ENCODE measurements around the gene BPIFB1. TPM values are rescaled to one million over a fixed set of nuclear protein-coding genes. Genes with fewer than 3 reads are reported as not detected.

BPIFB1 gene
- total and polyA plus RNA-seq, 2 donors (not counting 3 experiments of a cell fraction or from before 2014, with no cell fraction given), result not detected

DNA sequence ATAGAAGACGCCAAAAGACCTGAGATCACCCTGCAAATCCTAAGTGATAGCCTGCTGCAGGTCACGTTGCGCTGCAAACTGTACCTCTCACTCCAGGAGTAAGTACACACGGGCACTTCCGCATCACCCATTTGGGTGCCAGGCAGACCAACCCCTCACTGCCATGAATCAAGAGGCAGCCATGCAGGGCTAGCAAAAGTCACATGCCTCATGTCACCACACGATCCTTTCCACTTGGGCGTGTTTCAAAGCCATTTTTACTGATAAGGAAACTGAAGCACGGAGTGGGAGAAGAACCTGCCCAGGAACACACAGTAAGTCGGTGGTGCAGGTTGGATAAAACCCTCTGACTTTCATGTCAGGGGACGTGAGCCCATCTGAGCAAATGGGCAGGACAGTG lies 37.0 kb downstream of the BPIFB1 start:
- peaks cover 3 to 7% of the 10 kb centered on the region in 2 experiments for H3K27me3 ChIP-seq (ENCODE audit: control insufficient read depth in 2 of 2, insufficient read depth in 2 of 2, low read length in 2 of 2)
- no peak overlapping the region for H2AFZ ChIP-seq (ENCODE audit: low read depth, low read length)
- ChIA-PET CTCF (no interaction called here), POLR2A (no interaction called here)
- no peaks in the 10 kb centered on the region for H3K36me3 ChIP-seq (ENCODE audit: control insufficient read depth in 2 of 2, extremely low read depth in 1 of 2, insufficient read depth in 2 of 2, low read length in 2 of 2)
- H4K20me1 ChIP-seq (replicated peaks; ENCODE audit: control insufficient read depth, extremely low read depth, insufficient read depth, low read length), result no peaks in the 10 kb centered on the region
- no peaks in the 10 kb centered on the region for H3K9me3 ChIP-seq (replicated peaks; ENCODE audit: control insufficient read depth, insufficient read depth, low read length)
- TF ChIP-seq MYC (IDR thresholded peaks at IDR 0.05; ENCODE audit: low read depth, low read length) (no peak), POLR2A (IDR thresholded peaks at IDR 0.05; ENCODE audit: low read depth, low read length) (no peak)
- FAIRE-seq (no peak), DNase-seq (ENCODE audit: low read depth, low spot score) (no peak)
- intact Hi-C loops (cut with micrococcal nuclease), result no loop called here
- dilution Hi-C loops (cut with MboI; ENCODE audit: extremely low pct_ligation_motif_present, low sequenced_read_pairs), result no loop called here
- no peaks in the 10 kb centered on the region for H3K9me1 ChIP-seq (replicated peaks; ENCODE audit: control insufficient read depth, extremely low read depth, insufficient read depth, low read length)
- no TSS peak for BruUV-seq (replicated peaks)
- H3K4me1 ChIP-seq (ENCODE audit: control insufficient read depth, extremely low read depth, insufficient read depth, low read length), result no peaks in the 10 kb centered on the region
- no peaks in the 10 kb centered on the region for H3K79me2 ChIP-seq (ENCODE audit: control insufficient read depth, insufficient read depth, low read length)
- H3K4me2 ChIP-seq (ENCODE audit: insufficient read depth, low read length), result no peak overlapping the region
- H3K9ac ChIP-seq (replicated peaks; ENCODE audit: extremely low read depth, insufficient read depth, low read length), result no peak overlapping the region
- no peak overlapping the region for H3K4me3 ChIP-seq (replicated peaks in 1 of 3; ENCODE audit: insufficient read depth in 1 of 3, low read depth in 1 of 3, low read length in 3 of 3)
- H3K27ac ChIP-seq (ENCODE audit: insufficient read depth, low read depth, low read length), result no peak overlapping the region

DNA sequence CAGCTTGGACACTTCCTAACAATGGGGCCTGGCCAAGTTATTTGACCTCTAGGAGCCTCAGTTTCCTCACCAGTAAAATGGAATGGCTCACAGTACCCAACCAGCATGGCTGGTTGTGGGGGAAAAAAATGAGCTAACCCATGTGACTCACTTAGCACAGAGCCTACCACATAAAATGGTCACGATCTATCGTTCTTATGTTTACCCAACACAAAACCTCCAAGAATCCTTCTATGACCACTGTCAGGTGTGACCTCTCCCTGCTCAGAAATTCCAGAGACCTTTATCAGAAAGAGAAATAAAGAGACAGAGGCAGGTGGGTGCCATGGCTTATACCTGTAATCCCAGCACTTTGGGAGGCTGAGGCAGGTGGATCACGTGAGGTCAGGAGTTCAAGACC lies 39.4 kb downstream of the BPIFB1 start:
- Histone ChIP-seq H3K4me2 (ENCODE audit: insufficient read depth, low read length) (no peak overlapping the region), H4K20me1 (replicated peaks; ENCODE audit: control insufficient read depth, extremely low read depth, insufficient read depth, low read length) (no peaks in the 10 kb centered on the region), H3K4me1 (ENCODE audit: control insufficient read depth, extremely low read depth, insufficient read depth, low read length) (no peaks in the 10 kb centered on the region), H3K27me3 (ENCODE audit: control insufficient read depth in 2 of 2, insufficient read depth in 2 of 2, low read length in 2 of 2) (peaks cover 3 to 7% of the 10 kb centered on the region in 2 experiments), H2AFZ (ENCODE audit: low read depth, low read length) (no peak overlapping the region), H3K27ac (ENCODE audit: insufficient read depth, low read depth, low read length) (no peak overlapping the region), H3K4me3 (replicated peaks in 1 of 3; ENCODE audit: insufficient read depth in 1 of 3, low read depth in 1 of 3, low read length in 3 of 3) (no peak overlapping the region), H3K36me3 (ENCODE audit: control insufficient read depth in 2 of 2, extremely low read depth in 1 of 2, insufficient read depth in 2 of 2, low read length in 2 of 2) (no peaks in the 10 kb centered on the region), H3K9me1 (replicated peaks; ENCODE audit: control insufficient read depth, extremely low read depth, insufficient read depth, low read length) (no peaks in the 10 kb centered on the region), H3K9ac (replicated peaks; ENCODE audit: extremely low read depth, insufficient read depth, low read length) (no peak overlapping the region), H3K9me3 (replicated peaks; ENCODE audit: control insufficient read depth, insufficient read depth, low read length) (no peaks in the 10 kb centered on the region), H3K79me2 (ENCODE audit: control insufficient read depth, insufficient read depth, low read length) (no peaks in the 10 kb centered on the region)
- no peak for TF ChIP-seq CTCF (IDR thresholded peaks at IDR 0.05; ENCODE audit: extremely low read depth in 1 of 2, insufficient read depth in 1 of 2, low read depth in 1 of 2, low read length in 2 of 2)
- TF ChIP-seq POLR2AphosphoS5 (IDR thresholded peaks at IDR 0.05; ENCODE audit: insufficient read depth, low read depth, low read length), result no peak
- TF ChIP-seq JUN (IDR thresholded peaks at IDR 0.05; ENCODE audit: borderline replicate concordance, insufficient read depth, insufficient read length, low read depth), result no peak
- no peak for TF ChIP-seq MYC (IDR thresholded peaks at IDR 0.05; ENCODE audit: low read depth, low read length)
- no peak for TF ChIP-seq POLR2A (IDR thresholded peaks at IDR 0.05; ENCODE audit: low read depth, low read length)
- TF ChIP-seq EZH2 (IDR thresholded peaks at IDR 0.05; ENCODE audit: borderline replicate concordance, low read depth, low read length, severe bottlenecking), result no peak
- TF ChIP-seq, protein P1, sequence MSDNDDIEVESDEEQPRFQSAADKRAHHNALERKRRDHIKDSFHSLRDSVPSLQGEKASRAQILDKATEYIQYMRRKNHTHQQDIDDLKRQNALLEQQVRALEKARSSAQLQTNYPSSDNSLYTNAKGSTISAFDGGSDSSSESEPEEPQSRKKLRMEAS (IDR thresholded peaks at IDR 0.05; ENCODE audit: insufficient read depth, insufficient read length), result no peak
- no peak for TF ChIP-seq GATA2 (IDR thresholded peaks at IDR 0.05; ENCODE audit: insufficient read depth, insufficient read length, low read depth, low read length)
- no peak for TF ChIP-seq FOS (IDR thresholded peaks at IDR 0.05; ENCODE audit: borderline replicate concordance, insufficient read depth, low read length)
- FAIRE-seq (no peak), DNase-seq (ENCODE audit: low read depth, low spot score) (no peak)
- dilution Hi-C loops (cut with MboI; ENCODE audit: extremely low pct_ligation_motif_present, low sequenced_read_pairs), result no loop called here
- POLR2A ChIA-PET, result no interaction called here
- no TSS peak for BruUV-seq (replicated peaks)
- intact Hi-C loops (cut with micrococcal nuclease), result no loop called here
- CTCF ChIA-PET, result no interaction called here
